GM12864 (cell line): ENCODE results near the gene PBRM1.

Experiments used
- DNase-seq: peaks from one replicate; pipeline ENCODE4 v3.0.0-alpha.2; 2011; ENCODE audit warnings: low read depth
- H3K4me3 ChIP-seq: 2 replicates; pipeline ENCODE4 v1.5.1; 2011; ENCODE audit warnings: mild to moderate bottlenecking, low read depth, low read length, control low read depth
- TF ChIP-seq, protein P1 (sequence below): IDR thresholded peaks from 2 replicates; pipeline ENCODE4 v1.5.1; 2011; ENCODE audit warnings: low read depth, mild to moderate bottlenecking, moderate library complexity, low read length, control low read depth, inconsistent platforms; ENCODE audit errors: missing control alignments

The PBRM1 gene

GRCh38 chr3:52649461-52650210, 36.1 kb downstream of the PBRM1 start:
- no peak overlapping the region for H3K4me3 ChIP-seq
- DNase-seq: no peak
- TF ChIP-seq, protein P1, sequence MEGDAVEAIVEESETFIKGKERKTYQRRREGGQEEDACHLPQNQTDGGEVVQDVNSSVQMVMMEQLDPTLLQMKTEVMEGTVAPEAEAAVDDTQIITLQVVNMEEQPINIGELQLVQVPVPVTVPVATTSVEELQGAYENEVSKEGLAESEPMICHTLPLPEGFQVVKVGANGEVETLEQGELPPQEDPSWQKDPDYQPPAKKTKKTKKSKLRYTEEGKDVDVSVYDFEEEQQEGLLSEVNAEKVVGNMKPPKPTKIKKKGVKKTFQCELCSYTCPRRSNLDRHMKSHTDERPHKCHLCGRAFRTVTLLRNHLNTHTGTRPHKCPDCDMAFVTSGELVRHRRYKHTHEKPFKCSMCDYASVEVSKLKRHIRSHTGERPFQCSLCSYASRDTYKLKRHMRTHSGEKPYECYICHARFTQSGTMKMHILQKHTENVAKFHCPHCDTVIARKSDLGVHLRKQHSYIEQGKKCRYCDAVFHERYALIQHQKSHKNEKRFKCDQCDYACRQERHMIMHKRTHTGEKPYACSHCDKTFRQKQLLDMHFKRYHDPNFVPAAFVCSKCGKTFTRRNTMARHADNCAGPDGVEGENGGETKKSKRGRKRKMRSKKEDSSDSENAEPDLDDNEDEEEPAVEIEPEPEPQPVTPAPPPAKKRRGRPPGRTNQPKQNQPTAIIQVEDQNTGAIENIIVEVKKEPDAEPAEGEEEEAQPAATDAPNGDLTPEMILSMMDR: no peak

DNA sequence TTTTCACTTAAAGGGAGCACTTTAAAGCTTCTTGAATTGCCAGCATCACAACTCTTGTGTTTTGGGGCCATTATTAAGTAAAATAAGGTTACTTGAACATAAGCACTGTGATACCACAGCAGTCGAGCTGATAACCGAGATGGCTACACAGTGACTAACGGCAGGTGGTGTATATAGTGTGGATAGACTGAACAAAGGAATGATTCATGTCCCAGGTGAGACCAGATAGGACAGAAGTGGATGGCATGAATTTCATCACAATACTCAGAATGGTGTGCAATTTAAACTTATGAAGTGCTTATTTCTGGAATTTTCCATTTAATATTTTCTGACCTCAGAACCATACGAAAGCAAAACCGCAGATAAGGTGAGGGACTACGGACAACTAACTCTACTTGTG, 40.2 kb downstream of the PBRM1 start:
- H3K4me3 ChIP-seq: no peak overlapping the region
- no peak for DNase-seq
- TF ChIP-seq, protein P1: no peak

DNA sequence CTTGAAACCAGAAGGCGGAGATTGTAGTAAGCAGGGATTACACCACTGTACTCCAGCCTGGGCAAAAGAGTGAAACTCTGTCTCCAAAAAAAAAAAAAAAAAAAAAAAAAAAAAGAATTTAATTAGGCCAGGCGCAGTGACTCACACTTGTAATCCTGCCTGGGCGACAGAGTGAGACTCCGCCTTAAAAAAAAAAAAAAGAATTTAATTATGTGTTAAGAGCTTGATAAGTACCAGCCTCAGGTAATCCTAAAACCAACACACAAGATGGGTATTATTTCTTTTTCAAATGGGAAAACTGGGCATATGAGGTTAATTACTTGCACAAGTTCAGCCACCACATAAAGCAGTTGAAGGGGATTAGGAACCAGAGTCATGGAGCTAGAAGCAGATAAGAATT, 49.0 kb downstream of the PBRM1 start:
- H3K4me3 ChIP-seq: no peak overlapping the region
- TF ChIP-seq, protein P1: no peak
- DNase-seq: no peak

GRCh38 chr3:52633786-52634185, 51.9 kb downstream of the PBRM1 start:
- H3K4me3 ChIP-seq: no peak overlapping the region
- no peak for DNase-seq
- TF ChIP-seq, protein P1: no peak

DNA sequence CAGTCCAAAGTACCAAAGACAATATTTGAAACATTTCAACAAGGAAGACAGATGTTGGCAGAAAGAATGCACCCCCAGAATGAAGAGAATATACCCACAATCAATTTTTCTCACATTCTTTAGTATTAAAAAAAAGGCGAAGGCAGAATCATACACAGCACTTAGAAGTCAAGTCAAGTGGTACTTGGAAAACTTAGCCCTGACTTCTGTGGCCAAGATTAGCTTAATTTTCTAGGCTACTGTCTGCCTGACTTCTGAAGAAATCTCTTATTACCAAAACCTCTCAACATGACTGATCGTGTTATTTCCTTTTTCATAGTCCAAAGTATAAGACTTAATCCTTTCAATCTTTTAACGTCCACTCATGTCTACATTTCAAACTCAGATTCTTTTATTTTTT, 60.7 kb downstream of the PBRM1 start:
- DNase-seq: no peak
- TF ChIP-seq, protein P1: no peak
- no peak overlapping the region for H3K4me3 ChIP-seq

- no peak overlapping the region for H3K4me3 ChIP-seq
- DNase-seq: no peak
- TF ChIP-seq, protein P1: no peak
Measured at GRCh38 chr3:52623234-52623792, 62.4 kb downstream of the PBRM1 start.

GRCh38 chr3:52620580-52620979, 65.1 kb downstream of the PBRM1 start:
- DNase-seq: no peak
- H3K4me3 ChIP-seq: no peak overlapping the region
- TF ChIP-seq, protein P1: no peak
